ENCODE results near the gene BFSP2. TPM values are rescaled to one million over a fixed set of nuclear protein-coding genes. Genes with fewer than 3 reads are reported as not detected.

Gene BFSP2
- total RNA-seq, 1 experiment from 2014 or later: not detected

DNA sequence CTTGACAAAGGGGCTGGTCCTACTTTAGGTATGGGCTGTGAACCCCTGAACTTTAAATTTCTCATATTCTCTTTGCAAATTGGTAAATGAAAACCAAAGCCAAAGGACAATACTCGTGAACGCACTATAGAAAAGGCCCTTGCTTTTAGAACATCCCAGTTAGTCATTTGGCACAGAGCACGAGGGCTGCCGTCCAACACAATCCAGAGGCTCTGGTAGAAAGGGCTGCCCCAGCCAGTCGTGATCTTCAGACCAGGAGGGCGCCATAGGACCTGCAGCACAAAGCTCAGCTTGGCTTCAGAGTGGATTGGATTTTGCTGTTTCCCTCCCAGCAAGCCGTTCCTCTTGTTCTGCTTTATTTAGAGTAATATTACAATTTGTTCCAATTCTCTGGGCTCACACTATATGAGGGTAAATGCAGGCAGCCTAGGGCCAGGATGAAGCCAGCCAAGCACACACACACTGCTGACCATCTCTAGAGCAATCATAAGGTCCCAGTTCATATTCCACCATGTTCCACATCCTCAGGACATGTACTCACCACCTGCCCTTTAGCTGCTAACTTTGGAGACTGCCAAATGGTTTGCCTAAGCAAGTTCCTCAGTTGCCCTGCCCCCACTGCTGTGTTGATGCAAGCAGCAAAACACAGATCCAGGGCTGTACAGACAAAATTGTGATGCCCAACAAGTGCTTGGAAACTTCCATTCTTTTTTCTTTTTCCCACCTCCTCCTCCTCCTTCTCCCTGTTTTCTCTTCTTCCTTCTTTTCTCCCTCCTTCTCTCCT is 6.0 kb upstream of the BFSP2 start:
- Histone ChIP-seq H3K27ac (no peak overlapping the region), H3K4me1 (no peaks in the 10 kb centered on the region), H3K27me3 (no peaks in the 10 kb centered on the region), H3K36me3 (no peaks in the 10 kb centered on the region; the same call in 1 of the 2 replicates), H3K4me3 (no peak overlapping the region), H3K9me3 (replicated peaks) (no peaks in the 10 kb centered on the region)
- DNase-seq: no peak

DNA sequence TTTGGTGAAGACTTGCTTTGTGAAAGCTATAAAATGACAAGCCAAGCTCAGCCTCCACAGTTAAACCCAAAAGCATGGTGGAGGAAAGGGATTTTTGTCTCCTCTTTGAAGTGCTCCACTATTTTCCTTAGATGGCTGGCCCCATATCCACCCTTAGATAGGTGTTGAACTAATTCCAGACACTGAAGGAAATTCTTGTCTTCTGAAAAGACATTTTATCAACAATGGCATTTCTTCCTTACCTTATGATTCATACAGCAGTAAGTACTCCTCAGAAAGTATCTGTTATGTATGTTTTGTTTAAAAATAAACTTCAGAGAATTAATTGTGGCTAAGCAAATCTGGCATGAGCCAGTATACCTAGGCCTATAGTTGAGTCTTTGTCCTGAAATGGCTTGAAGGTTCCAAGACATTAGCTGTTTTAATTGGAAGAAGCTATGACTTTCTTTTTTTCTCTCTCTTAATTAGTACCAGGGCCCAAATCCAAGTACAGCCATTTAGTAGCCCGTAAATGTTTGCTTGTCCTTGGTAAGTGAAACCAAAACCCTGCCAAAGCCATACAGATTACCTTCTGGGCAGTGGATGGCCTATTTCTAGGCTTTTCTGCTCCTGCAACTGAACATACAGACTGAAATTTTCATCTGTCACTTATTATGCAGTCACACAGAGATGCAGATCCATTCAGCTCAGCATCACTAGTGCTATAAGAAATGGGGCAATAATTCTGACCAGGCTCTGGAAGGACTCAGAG is 5.1 kb upstream of the BFSP2 start:
- Histone ChIP-seq H3K27ac (no peak overlapping the region), H3K36me3 (no peaks in the 10 kb centered on the region; the same call in 1 of the 2 replicates), H3K9me3 (replicated peaks) (no peaks in the 10 kb centered on the region), H3K4me3 (no peak overlapping the region), H3K27me3 (no peaks in the 10 kb centered on the region), H3K4me1 (no peaks in the 10 kb centered on the region)
- DNase-seq: no peak

DNA sequence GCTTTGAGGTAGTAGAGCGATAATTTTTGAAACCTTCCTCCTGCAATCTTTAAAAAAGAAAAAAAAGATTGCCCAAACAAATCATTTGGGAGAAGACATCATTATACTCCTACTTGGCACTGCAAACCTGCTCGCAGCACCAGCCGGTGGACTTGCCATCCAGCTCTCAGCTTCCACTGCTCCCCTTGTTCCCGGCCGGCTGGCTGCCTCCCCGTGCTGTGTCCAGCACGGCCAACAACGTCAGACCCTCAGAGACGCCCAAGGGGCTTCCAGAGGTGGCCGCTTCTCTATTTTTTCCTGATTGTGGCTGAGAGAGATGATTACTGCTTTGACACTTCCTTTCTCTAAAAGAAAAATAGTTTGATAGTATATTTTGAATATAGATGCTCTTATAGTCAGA is 3.0 kb upstream of the BFSP2 start:
- Histone ChIP-seq H3K27ac (no peak overlapping the region), H3K4me1 (no peaks in the 10 kb centered on the region), H3K9me3 (replicated peaks) (no peaks in the 10 kb centered on the region), H3K27me3 (no peaks in the 10 kb centered on the region), H3K4me3 (no peak overlapping the region), H3K36me3 (no peaks in the 10 kb centered on the region; the same call in 1 of the 2 replicates)
- no peak for DNase-seq

- Histone ChIP-seq H3K27me3 (no peaks in the 10 kb centered on the region), H3K4me1 (peaks cover 21% of the 10 kb centered on the region), H3K27ac (no peak overlapping the region), H3K36me3 (no peaks in the 10 kb centered on the region), H3K4me3 (no peak overlapping the region), H3K9me3 (replicated peaks) (no peaks in the 10 kb centered on the region)
- no peak for DNase-seq
These were observed 1.7 kb downstream of the BFSP2 start for GRCh38 chr3:133401374-133402135.

GRCh38 chr3:133404920-133405319 is 5.1 kb downstream of the BFSP2 start:
- H3K4me1 ChIP-seq: peaks cover 35% of the 10 kb centered on the region
- no peaks in the 10 kb centered on the region for H3K9me3 ChIP-seq (replicated peaks)
- peak; percentile 85 to 92 for DNase-seq
- H3K36me3 ChIP-seq: no peaks in the 10 kb centered on the region
- peak overlapping the region; percentile 30 for H3K27ac ChIP-seq
- no peak overlapping the region for H3K4me3 ChIP-seq
- no peaks in the 10 kb centered on the region for H3K27me3 ChIP-seq

GRCh38 chr3:133408366-133408765 is 8.5 kb downstream of the BFSP2 start:
- Histone ChIP-seq H3K36me3 (no peaks in the 10 kb centered on the region), H3K27ac (peak overlapping the region; percentile 10; the same call in 1 of the 2 replicates), H3K4me3 (no peak overlapping the region), H3K9me3 (replicated peaks) (no peaks in the 10 kb centered on the region), H3K4me1 (peaks cover 38% of the 10 kb centered on the region), H3K27me3 (no peaks in the 10 kb centered on the region)
- DNase-seq: no peak

DNA sequence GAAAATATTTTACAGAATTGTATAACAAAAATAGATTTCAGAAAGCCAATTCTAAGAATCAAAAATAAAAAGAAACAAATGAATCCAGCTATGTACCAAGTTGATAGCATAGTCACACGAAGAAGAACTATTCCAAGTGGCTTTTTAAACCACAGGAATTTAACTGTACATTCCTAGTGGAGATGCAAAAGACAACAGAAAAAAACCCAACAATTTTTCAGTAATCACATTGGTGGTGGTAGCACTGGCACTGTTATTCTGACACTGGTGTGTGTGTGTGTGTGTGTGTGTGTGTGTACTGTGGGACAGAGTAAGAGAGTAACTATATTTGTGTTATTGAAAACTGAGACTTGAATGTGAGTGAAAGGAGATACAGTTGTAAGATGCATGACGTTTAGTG is 9.1 kb downstream of the BFSP2 start:
- H3K36me3 ChIP-seq: no peaks in the 10 kb centered on the region
- DNase-seq: peak; percentile 43 to 49

DNA sequence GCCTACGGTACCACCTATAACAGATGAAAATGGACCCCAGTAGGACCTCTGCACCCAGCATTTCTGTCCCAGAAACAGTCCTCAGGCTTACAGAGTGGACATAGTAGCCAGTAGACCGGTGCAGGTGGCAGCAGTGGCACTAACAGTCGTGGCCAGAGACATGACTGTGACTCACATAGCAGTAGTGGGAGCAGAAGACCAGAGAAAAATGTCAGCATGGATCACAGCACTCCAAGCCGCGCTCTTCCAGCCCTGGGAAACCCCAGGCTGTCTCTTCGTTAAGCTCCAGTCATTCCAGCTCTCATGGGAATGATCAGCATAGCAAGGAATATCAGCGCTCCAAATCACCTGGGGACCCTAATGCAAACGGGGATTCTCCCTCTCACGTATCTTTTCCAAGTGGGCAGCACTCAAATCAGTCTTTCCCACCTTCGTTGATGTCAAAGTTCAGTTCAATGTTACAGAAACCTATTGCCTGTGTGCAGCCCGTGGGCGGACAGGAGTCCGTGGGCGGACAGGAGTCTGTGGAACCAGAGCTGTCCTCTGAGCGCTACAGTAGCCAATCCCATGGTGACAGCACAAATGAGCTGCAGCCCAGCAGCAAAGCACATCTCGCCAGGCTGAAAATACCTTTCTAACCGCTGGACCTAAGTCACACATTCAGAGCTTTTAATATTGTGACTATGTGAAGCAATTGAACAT is 10.5 kb downstream of the BFSP2 start:
- no peak overlapping the region for H3K27ac ChIP-seq
- H3K27me3 ChIP-seq: no peaks in the 10 kb centered on the region
- H3K4me3 ChIP-seq: no peak overlapping the region
- H3K4me1 ChIP-seq: peaks cover 22% of the 10 kb centered on the region
- DNase-seq: no peak
- no peaks in the 10 kb centered on the region for H3K9me3 ChIP-seq (replicated peaks)
- H3K36me3 ChIP-seq: no peaks in the 10 kb centered on the region

More for the DNA sequence above, 9.1 kb downstream of the BFSP2 start:
- Histone ChIP-seq H3K27me3 (no peaks in the 10 kb centered on the region), H3K9me3 (replicated peaks) (no peaks in the 10 kb centered on the region), H3K4me1 (peaks cover 34% of the 10 kb centered on the region), H3K4me3 (no peak overlapping the region), H3K27ac (peak overlapping the region; percentile 10; the same call in 1 of the 2 replicates)

- H3K9me3 ChIP-seq (replicated peaks): no peaks in the 10 kb centered on the region
- no peaks in the 10 kb centered on the region for H3K36me3 ChIP-seq
- H3K27ac ChIP-seq: no peak overlapping the region
- H3K4me1 ChIP-seq: peaks cover 19% of the 10 kb centered on the region
- no peak for DNase-seq
- H3K27me3 ChIP-seq: no peaks in the 10 kb centered on the region
- no peak overlapping the region for H3K4me3 ChIP-seq
These were observed 12.6 kb downstream of the BFSP2 start for GRCh38 chr3:133412183-133413132.

GRCh38 chr3:133413161-133414020 is 13.5 kb downstream of the BFSP2 start:
- peak; percentile 23 to 60 for DNase-seq
- Histone ChIP-seq H3K27me3 (no peaks in the 10 kb centered on the region), H3K4me3 (peak overlapping the region; percentile 24), H3K27ac (no peak overlapping the region), H3K36me3 (no peaks in the 10 kb centered on the region), H3K4me1 (peaks cover 15% of the 10 kb centered on the region), H3K9me3 (replicated peaks) (no peaks in the 10 kb centered on the region)

GRCh38 chr3:133414021-133414392 is 14.2 kb downstream of the BFSP2 start:
- DNase-seq: no peak
- H3K36me3 ChIP-seq: no peaks in the 10 kb centered on the region
- H3K27ac ChIP-seq: no peak overlapping the region
- H3K27me3 ChIP-seq: no peaks in the 10 kb centered on the region
- H3K4me3 ChIP-seq: no peak overlapping the region
- no peaks in the 10 kb centered on the region for H3K9me3 ChIP-seq (replicated peaks)
- peaks cover 9% of the 10 kb centered on the region for H3K4me1 ChIP-seq

DNA sequence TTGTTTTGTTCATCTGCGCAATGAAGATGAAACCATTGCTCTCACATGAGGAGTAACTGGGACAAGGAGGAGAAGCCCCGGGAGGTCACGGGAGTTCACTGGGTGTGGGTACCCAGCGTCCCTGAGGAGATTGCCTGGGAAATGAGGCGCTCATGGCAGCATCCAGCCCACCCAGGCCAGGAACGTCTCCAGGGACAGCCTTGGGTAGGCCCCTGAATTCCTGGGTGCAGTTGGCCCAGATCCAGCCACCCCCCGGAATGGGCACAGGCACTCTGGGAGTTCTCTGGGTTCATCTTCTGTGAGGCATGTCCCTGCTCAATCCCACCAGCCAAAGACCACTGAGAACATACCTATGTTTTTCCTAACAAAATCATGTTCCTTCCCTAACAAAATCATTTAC is 18.5 kb downstream of the BFSP2 start:
- Histone ChIP-seq H3K27me3 (no peaks in the 10 kb centered on the region), H3K27ac (no peak overlapping the region), H3K9me3 (replicated peaks) (no peaks in the 10 kb centered on the region), H3K36me3 (no peaks in the 10 kb centered on the region), H3K4me1 (no peaks in the 10 kb centered on the region), H3K4me3 (no peak overlapping the region)
- DNase-seq: no peak
